Adrenal gland (tissue), 12 donors: ENCODE measurements around the gene SSC4D. TPM values are rescaled to one million over a fixed set of nuclear protein-coding genes. Genes with fewer than 3 reads are reported as not detected.

Experiments used
- DNase-seq, 7 donors: peaks; one replicate each; pipeline ENCODE4 v3.0.0-alpha.2; 2019 to 2020
- H3K27ac ChIP-seq, 5 donors: fragments of 200-600 bp; sonication (generic) in 4 of 5; 1 replicate in 3 of 5; 2 replicates in 2 of 5; pipeline versions ENCODE4 v1.5.1 to v1.8.0; 2016 to 2020; ENCODE audit warnings: mild to moderate bottlenecking in 1 of 5
- H3K27me3 ChIP-seq: fragments of 200-600 bp; 2 replicates; pipeline ENCODE4 v1.8.0; 2021
- H3K36me3 ChIP-seq, 2 donors: fragments of 200-600 bp; replicated peaks in 1 of 2; 1 replicate in 1 of 2; 2 replicates in 1 of 2; pipeline versions ENCODE4 v1.5.1 to v1.8.0; 2018 to 2022
- H3K4me1 ChIP-seq, 2 donors: fragments of 200-600 bp; replicated peaks in 1 of 2; 1 replicate in 1 of 2; 2 replicates in 1 of 2; pipeline versions ENCODE4 v1.5.1 to v1.8.0; 2018 to 2021
- H3K4me3 ChIP-seq, 4 donors: fragments of 200-600 bp; sonication (generic) in 3 of 4; one replicate each; pipeline ENCODE4 v1.5.1; 2016 to 2018
- H3K9me3 ChIP-seq, 3 donors: fragments of 200-600 bp; sonication (generic) in 1 of 3; replicated peaks in 1 of 3; 1 replicate in 2 of 3; 2 replicates in 1 of 3; pipeline versions ENCODE4 v1.5.1 to v1.8.0; 2016 to 2021
- CTCF ChIP-seq, 6 experiments: fragments of 450-650 bp in 4 of 6; fragments of 200-600 bp in 2 of 6; sonication (generic) in 1 of 6; IDR thresholded peaks; 1 replicate in 5 of 6; 2 replicates in 1 of 6; pipeline versions ENCODE4 v1.5.1 to v1.8.0; 2016 to 2021; ENCODE audit warnings: antibody characterized with exemption in 6 of 6, mild to moderate bottlenecking in 2 of 6, moderate library complexity in 1 of 6
- POLR2A ChIP-seq, 2 donors: fragments of 450-650 bp; IDR thresholded peaks; one replicate each; pipeline ENCODE4 v1.6.1; 2017; ENCODE audit warnings: antibody characterized with exemption in 2 of 2, mild to moderate bottlenecking in 2 of 2, moderate library complexity in 1 of 2
- WGBS, 4 donors: extraction: QIAGEN DNeasy Blood & Tissue Kit in 2 of 4; methylation state at CpG; one replicate each; pipeline versions ENCODE4 v1.1.5 to v1.1.7; 2013 to 2017; 5-methylcytosine and 5-hydroxymethylcytosine counted together
- intact Hi-C, 2 donors: fragments of 100-400 bp; cut with DNase I; formaldehyde crosslinking; loops; one replicate each; pipeline versions ENCODE4 v1.14.1 to v1.15.0; 2022 to 2023
- polyA plus RNA-seq, 3 donors: library from polyadenylated mRNA; stranded (reverse); fragments of 200-250 nt in 2 of 3; fragments of 350-450 nt in 1 of 3; fragmentation: Illumina TruSeq in 1 of 3; extraction: RNeasy Lipid Tissue Mini Kit (QIAGEN cat#74804) in 1 of 3; gene quantifications; one replicate each; pipeline ENCODE4 v1.2.3, GENCODE V29; 2013 to 2014
- total RNA-seq, 9 donors: library from RNA; depleted of rRNA in 4 of 9; stranded (reverse); fragments of >200 nt in 4 of 9; fragments of 120-200 nt in 1 of 9; fragmentation: NEBNext Ultra II Directional in 1 of 9; extraction: Animal tissue kit (Norgen Biotek cat#: 25700) in 1 of 9; gene quantifications; one replicate each; pipeline versions ENCODE4 v1.1.0 to v1.2.4, GENCODE V29; 2013 to 2023
- donor health status: healthy with polysubstance abuse.
- donor health status: Bipolar disorder and iron deficiency.
- donor health status: DM: yes; HTN: yes; CAD: no.
- donor health status: DM: no; HTN: no; CAD: no.
- donor health status: DM: no; HTN: no; CAD: no.
- donor health status: DM: yes; HTN: yes; CAD: no.

The SSC4D gene
- total and polyA plus RNA-seq, 12 donors, result 0.60 to 10.7 (median 2.0) TPM

- intact Hi-C loops, result loop anchor here in 1 of 2 donors (2.0 kb wide), 1 partner anchor 41 kb away; no protein-coding TSS in a partner anchor
These were observed 50.2 kb downstream of the SSC4D start for GRCh38 chr7:76359111-76359977.

GRCh38 chr7:76358481-76359110 lies 50.9 kb downstream of the SSC4D start, which contains the start of gene YWHAG:
Gene YWHAG (minus strand): TSS chr7:76358991. CDS start chr7:76358808, 183 bp downstream.
- intact Hi-C loops, result loop anchor here in 1 of 2 donors (2.0 kb wide), 1 partner anchor 40 kb away; no protein-coding TSS in a partner anchor
- Histone ChIP-seq H3K27ac (peak within 1 kb of the TSS; percentile 91 to 100 (median 100)), H3K27me3 (no peaks in the 10 kb centered on the region), H3K4me1 (peaks cover 11 to 49% of the 10 kb centered on the region in 2 donors), H3K4me3 (peak within 1 kb of the TSS; percentile 76 to 96 (median 88)), H3K36me3 (no peaks in the 10 kb centered on the region), H3K9me3 (no peaks in the 10 kb centered on the region)
- 0 to 3% (median 1%) methylated on average over 6 to 80 of the region's 80 CpGs for WGBS, 4 donors
- TF ChIP-seq POLR2A (IDR thresholded peaks at IDR 0.05) (peak; percentile 99 to 100), CTCF (IDR thresholded peaks at IDR 0.05) (no peak)
- DNase-seq, result peak in 6 of 7 donors; percentile 89 to 94 (median 92)

More at GRCh38 chr7:76359111-76359977, 50.2 kb downstream of the SSC4D start:
- Histone ChIP-seq H3K27me3 (no peaks in the 10 kb centered on the region), H3K4me1 (peaks cover 17 to 46% of the 10 kb centered on the region in 2 donors), H3K4me3 (peak overlapping the region in 3 of 4 donors; percentile 50 to 82 (median 76)), H3K36me3 (no peaks in the 10 kb centered on the region), H3K9me3 (no peaks in the 10 kb centered on the region), H3K27ac (peak overlapping the region; percentile 91 to 100 (median 100))
- WGBS, 4 donors, result 0 to 4% (median 2%) methylated on average over 11 to 41 of the region's 41 CpGs
- peak; percentile 97 to 100 (median 99) for DNase-seq
- TF ChIP-seq POLR2A (IDR thresholded peaks at IDR 0.05) (peak in 1 of 2 donors; percentile 31), CTCF (IDR thresholded peaks at IDR 0.05) (peak; percentile 48 to 91 (median 82))

GRCh38 chr7:76358011-76358480 lies 51.5 kb downstream of the SSC4D start:
- 0 to 1% (median 1%) methylated on average over 18 to 27 of the region's 27 CpGs for WGBS, 4 donors

More at GRCh38 chr7:76358011-76358480, 51.5 kb downstream of the SSC4D start:
- Histone ChIP-seq H3K4me3 (peak overlapping the region; percentile 76 to 96 (median 88)), H3K36me3 (no peaks in the 10 kb centered on the region), H3K9me3 (no peaks in the 10 kb centered on the region), H3K4me1 (peaks cover 13 to 55% of the 10 kb centered on the region in 2 donors), H3K27ac (peak overlapping the region; percentile 91 to 100 (median 100)), H3K27me3 (no peaks in the 10 kb centered on the region)
- DNase-seq, result peak; percentile 60 to 82 (median 72)
- TF ChIP-seq CTCF (IDR thresholded peaks at IDR 0.05), result no peak
- no peak for TF ChIP-seq POLR2A (IDR thresholded peaks at IDR 0.05)
- intact Hi-C loops, result loop anchor here in 1 of 2 donors (2.0 kb wide), 1 partner anchor 39 kb away; no protein-coding TSS in a partner anchor
